Measurements from ENCODE around the gene C1QBP. TPM values are rescaled to one million over a fixed set of nuclear protein-coding genes. Genes with fewer than 3 reads are reported as not detected.

Gene C1QBP
- total and polyA plus RNA-seq, 2 of the 4 experiments (the other 2 are of a cell fraction): 172 to 173 TPM

GRCh38 chr17:5419959-5420653, 18.8 kb downstream of the C1QBP start, which contains the start of gene RPAIN:
RPAIN (plus strand) TSS chr17:5420182; CDS start chr17:5420211, 29 bp downstream.
- Histone ChIP-seq H4K8ac (ENCODE audit: low read depth in 2 of 2, low read length in 2 of 2) (peak within 1 kb of the TSS; percentile 33 to 94), H3K4me2 (ENCODE audit: low read depth, low read length) (peak within 1 kb of the TSS; percentile 96), H3K9me1 (ENCODE audit: insufficient read depth, low read length) (0 out of 2 replicates have a peak, but pooled peaks cover 8% of the 10 kb centered on the region), H3K4ac (ENCODE audit: low read depth, low read length) (peak within 1 kb of the TSS; percentile 92), H3K79me1 (ENCODE audit: low read depth in 1 of 2, low read length in 2 of 2) (peaks cover 31 to 67% of the 10 kb centered on the region in 2 experiments), H3K27me3 (ENCODE audit: control insufficient read depth, insufficient read depth, low read length) (no peaks in the 10 kb centered on the region), H3K4me1 (ENCODE audit: control insufficient read depth, insufficient read depth, low read length) (peaks cover 2% of the 10 kb centered on the region), H3K56ac (ENCODE audit: extremely low read depth, insufficient read depth, low read length) (peak within 1 kb of the TSS; percentile 68), H2BK5ac (ENCODE audit: low read depth, low read length, poor library complexity, severe bottlenecking) (peak within 1 kb of the TSS; percentile 55), H2BK20ac (ENCODE audit: low read depth, low read length) (peak within 1 kb of the TSS; percentile 0; the same call in 1 of the 2 replicates), H3K36me3 (ENCODE audit: control insufficient read depth, insufficient read depth, low read length) (peaks cover 14% of the 10 kb centered on the region), H3K9ac (ENCODE audit: low read depth, low read length) (peak within 1 kb of the TSS; percentile 84), H2BK15ac (ENCODE audit: low read depth, low read length) (no peak within 1 kb of the TSS), H3K9me3 (ENCODE audit: control insufficient read depth, insufficient read depth, low read length) (no peaks in the 10 kb centered on the region), H3K23ac (ENCODE audit: low read depth, low read length) (peak within 1 kb of the TSS; percentile 97), H4K91ac (ENCODE audit: insufficient read depth, low read depth, low read length) (peak within 1 kb of the TSS; percentile 80), H3K18ac (ENCODE audit: low read depth, low read length) (no peak within 1 kb of the TSS), H4K20me1 (ENCODE audit: insufficient read depth, low read length) (peaks cover 7% of the 10 kb centered on the region; the same call in 1 of the 2 replicates), H3K27ac (ENCODE audit: insufficient read depth, low read length) (peak within 1 kb of the TSS; percentile 80), H2AK9ac (replicated peaks; ENCODE audit: low read depth, low read length, poor library complexity) (peak within 1 kb of the TSS; percentile 89), H2AK5ac (ENCODE audit: low read depth, low read length) (peak within 1 kb of the TSS; percentile 51), H3K14ac (replicated peaks; ENCODE audit: low read depth, low read length) (peak within 1 kb of the TSS; percentile 89), H2BK120ac (ENCODE audit: low read depth, low read length) (peak within 1 kb of the TSS; percentile 80), H4K5ac (ENCODE audit: low read depth, low read length) (peak within 1 kb of the TSS; percentile 51), H2AFZ (replicated peaks; ENCODE audit: low read length, poor library complexity) (peak within 1 kb of the TSS; percentile 100), H3K4me3 (ENCODE audit: insufficient read depth, low read depth, low read length) (peak within 1 kb of the TSS; percentile 76)
- TF ChIP-seq, protein P1, sequence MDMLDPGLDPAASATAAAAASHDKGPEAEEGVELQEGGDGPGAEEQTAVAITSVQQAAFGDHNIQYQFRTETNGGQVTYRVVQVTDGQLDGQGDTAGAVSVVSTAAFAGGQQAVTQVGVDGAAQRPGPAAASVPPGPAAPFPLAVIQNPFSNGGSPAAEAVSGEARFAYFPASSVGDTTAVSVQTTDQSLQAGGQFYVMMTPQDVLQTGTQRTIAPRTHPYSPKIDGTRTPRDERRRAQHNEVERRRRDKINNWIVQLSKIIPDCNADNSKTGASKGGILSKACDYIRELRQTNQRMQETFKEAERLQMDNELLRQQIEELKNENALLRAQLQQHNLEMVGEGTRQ (IDR thresholded peaks at IDR 0.05; ENCODE audit: low read depth, low read length): no peak; the same call in 1 of the 2 replicates
- TF ChIP-seq MXI1 (IDR thresholded peaks at IDR 0.05; ENCODE audit: borderline replicate concordance, low read depth, low read length) (peak; percentile 94), SMC3 (IDR thresholded peaks at IDR 0.05; ENCODE audit: low read depth, low read length) (no peak)
- no TSS peak for BruUV-seq (replicated peaks)
- intact Hi-C loops (cut with micrococcal nuclease) (loop anchor here (1.0 to 10.0 kb wide), 2 partner anchors 135 to 171 kb away; partner anchors contain the start of gene RABEP1), in situ Hi-C loops (cut with MboI; ENCODE audit: low sequenced_read_pairs) (no loop called here), dilution Hi-C loops (cut with HindIII; ENCODE audit: low sequenced_read_pairs, unreplicated experiment) (no loop called here)
- ChIA-PET CTCF (interaction anchor here (1.3 kb wide), 1 partner anchor 19 kb away, joined by 5 read pairs; the partner anchor contains the start of gene C1QBP), POLR2A (ENCODE audit: unreplicated experiment) (no interaction called here)
- DNase-seq: peak; percentile 80
- 0% methylated on average over 3 of the region's 41 CpGs; no CpG with 5 or more reads in 1 of the 2 experiments for WGBS, 2 experiments (ENCODE audit: extremely low coverage in 2 of 2, insufficient read length in 1 of 2)
- ATAC-seq (ENCODE audit: low read depth): peak; percentile 82
